Choroid plexus epithelial cell (primary cell): ENCODE data around the gene MAD1L1.
"Not testable (repeated sequence)": the region's sequence is repeated elsewhere in the genome, so short reads cannot be mapped to it uniquely, and the experiment has no call there.

Source experiments
- DNase-seq: peaks from one replicate; pipeline ENCODE4 v3.0.0-alpha.2; 2010; ENCODE audit warnings: low read depth
- H3K4me3 ChIP-seq: 2 replicates; pipeline ENCODE4 v1.5.1; 2011; ENCODE audit warnings: low read depth, mild to moderate bottlenecking, control low read depth, low read length, moderate library complexity
- CTCF ChIP-seq: conservative IDR thresholded peaks from 2 replicates; pipeline ENCODE4 v1.5.1; 2011; ENCODE audit warnings: low read depth, mild to moderate bottlenecking, control low read depth, inconsistent platforms, low read length, moderate library complexity

MAD1L1 gene

GRCh38 chr7:1934756-1935155 is 298.0 kb downstream of the MAD1L1 start:
- H3K4me3 ChIP-seq = no peak overlapping the region
- no peak for DNase-seq
- no peak for TF ChIP-seq CTCF

- DNase-seq = no peak
- no peak for TF ChIP-seq CTCF
- H3K4me3 ChIP-seq = no peak overlapping the region
These were observed 298.7 kb downstream of the MAD1L1 start for GRCh38 chr7:1934017-1934416.

GRCh38 chr7:1933066-1933750 is 299.5 kb downstream of the MAD1L1 start:
- DNase-seq = no peak
- TF ChIP-seq CTCF = no peak
- no peak overlapping the region for H3K4me3 ChIP-seq

GRCh38 chr7:1931951-1932270 is 300.8 kb downstream of the MAD1L1 start:
- no peak for TF ChIP-seq CTCF
- H3K4me3 ChIP-seq = no peak overlapping the region
- DNase-seq = no peak

- no peak overlapping the region for H3K4me3 ChIP-seq
- TF ChIP-seq CTCF = no peak
- DNase-seq = peak; percentile 47
These were observed 301.3 kb downstream of the MAD1L1 start for GRCh38 chr7:1931256-1931950.

GRCh38 chr7:1930381-1931065 is 302.2 kb downstream of the MAD1L1 start:
- no peak for TF ChIP-seq CTCF
- DNase-seq = no peak
- no peak overlapping the region for H3K4me3 ChIP-seq

GRCh38 chr7:1929349-1929925 is 303.3 kb downstream of the MAD1L1 start:
- not testable (repeated sequence) for DNase-seq, H3K4me3 ChIP-seq
